ENCODE measurements around the gene ATCAY.
A peak's percentile ranks its signal among the peaks of the same experiment; 100 is the strongest.
"Not testable (repeated sequence)": the region's sequence is repeated elsewhere in the genome, so short reads cannot be mapped to it uniquely, and the experiment has no call there.

The ATCAY gene

GRCh38 chr19:3857449-3858003 is 23.0 kb upstream of the ATCAY start:
- peak; percentile 14 for DNase-seq

DNA sequence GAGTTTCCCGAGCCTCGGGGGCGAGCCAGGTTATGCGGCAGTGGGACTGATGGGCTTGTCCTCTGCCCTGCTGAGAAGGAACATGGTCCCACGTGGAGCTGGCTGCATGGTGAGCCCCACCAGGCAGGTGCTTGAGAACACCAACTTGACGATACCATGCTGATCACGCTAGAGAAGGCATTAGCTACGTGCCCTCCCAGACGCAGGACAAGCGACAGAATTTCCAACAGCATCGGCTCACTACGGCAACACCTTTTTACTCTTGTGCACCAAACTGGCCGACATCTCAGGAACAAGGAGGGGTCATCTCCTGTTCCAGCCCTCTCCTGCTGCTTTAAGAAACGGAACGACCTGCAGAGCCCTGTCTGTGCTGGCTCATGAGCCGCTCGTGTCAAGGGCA is 20.0 kb upstream of the ATCAY start:
- no peak for DNase-seq

DNA sequence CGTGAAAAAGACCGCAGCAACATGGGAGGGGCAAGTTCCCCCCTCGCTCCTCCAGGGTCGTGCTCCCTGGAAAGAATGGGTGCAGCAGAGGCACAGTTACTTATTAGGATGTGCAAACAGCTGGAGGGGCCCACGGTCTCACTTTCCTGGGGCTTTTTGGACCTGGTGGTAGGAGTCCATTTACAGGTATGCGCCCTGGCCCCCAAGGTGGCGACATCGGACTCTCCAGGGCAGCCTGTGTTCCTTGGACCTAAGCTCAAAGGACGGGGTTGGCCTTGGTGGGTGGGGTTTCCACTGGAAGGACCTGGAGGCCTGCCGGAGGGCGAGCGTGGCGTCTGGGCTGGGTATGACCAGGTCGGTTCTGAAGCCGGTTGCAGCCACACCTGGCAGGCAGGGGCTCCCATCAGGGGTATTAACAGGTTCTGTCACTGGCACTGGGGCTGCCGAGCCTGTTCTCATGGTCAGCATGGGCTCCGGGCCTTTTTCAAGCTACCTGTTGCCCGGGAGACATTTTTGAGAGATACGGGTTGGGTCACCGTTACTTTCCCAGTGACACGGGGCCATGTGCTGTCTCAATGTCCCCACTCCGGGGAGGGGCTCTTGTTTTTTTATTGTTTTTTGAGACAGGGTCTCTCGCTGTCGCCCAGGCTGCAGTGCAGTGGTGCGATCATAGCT is 17.5 kb upstream of the ATCAY start:
- DNase-seq: no peak

DNA sequence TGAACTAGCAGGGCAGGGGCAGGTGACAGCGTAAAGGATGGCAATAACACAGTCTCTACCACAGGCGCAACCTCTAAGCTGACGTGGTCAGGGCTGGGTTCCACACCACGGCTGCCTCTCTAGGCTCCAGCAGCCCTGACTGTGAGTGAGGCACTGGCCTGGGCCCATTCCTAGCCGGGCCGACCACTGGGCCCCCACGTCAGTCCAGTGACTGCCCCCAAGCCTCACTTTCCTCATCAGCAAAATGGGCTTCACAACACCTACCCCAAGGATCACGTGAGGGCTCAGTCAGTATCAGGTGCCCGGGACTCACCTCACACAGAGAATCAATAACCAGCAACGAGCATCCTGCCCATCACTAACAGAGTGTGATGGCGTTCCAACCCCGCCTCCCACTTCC is 16.8 kb upstream of the ATCAY start:
- no peak for DNase-seq

GRCh38 chr19:3866910-3867638 is 13.4 kb upstream of the ATCAY start:
- DNase-seq: no peak

GRCh38 chr19:3867971-3868769 is 12.3 kb upstream of the ATCAY start:
- no peak for DNase-seq

DNA sequence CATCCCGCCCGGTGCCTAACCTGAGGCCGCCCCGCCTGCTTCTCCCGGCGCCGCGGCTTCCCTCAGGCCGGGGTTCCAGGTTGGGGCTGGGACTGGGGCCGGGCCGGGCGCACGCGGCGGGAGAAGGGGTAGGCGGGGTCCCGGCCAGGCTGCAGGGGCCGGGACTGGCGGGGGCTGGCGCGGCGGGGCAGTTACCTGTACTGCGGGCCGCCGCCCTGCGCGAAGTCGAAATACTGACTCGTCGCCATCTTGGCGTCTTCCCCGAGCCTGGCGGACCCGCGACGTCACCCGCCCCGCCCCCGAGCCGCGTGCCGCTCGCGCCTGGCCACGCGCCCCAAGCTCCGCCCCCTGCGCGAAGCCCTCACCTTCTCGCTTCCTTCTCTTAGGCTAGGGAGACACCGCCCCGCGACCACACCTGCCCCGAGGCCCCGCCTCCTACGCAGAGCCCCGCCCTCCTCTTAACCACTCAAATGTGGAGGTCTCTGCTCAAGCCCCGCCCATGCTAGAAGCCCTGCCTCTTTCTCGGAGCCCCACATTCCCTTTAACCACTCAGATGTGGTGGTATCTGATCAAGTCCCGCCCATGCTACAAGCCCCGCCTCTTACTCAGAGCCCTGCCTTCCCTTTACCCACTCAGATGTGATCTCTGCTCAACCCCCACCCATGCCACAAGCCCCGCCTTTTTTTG is 11.6 kb upstream of the ATCAY start, which contains the start of gene ZFR2:
ZFR2 (minus strand) TSS at position 269 of the 687 bp plus-strand sequence; CDS start at position 248, 21 bp downstream.
- peak; percentile 90 for DNase-seq

GRCh38 chr19:3873151-3873550 is 7.3 kb upstream of the ATCAY start:
- no peak for DNase-seq

GRCh38 chr19:3874695-3875094 is 5.8 kb upstream of the ATCAY start:
- not testable (repeated sequence) for DNase-seq

DNA sequence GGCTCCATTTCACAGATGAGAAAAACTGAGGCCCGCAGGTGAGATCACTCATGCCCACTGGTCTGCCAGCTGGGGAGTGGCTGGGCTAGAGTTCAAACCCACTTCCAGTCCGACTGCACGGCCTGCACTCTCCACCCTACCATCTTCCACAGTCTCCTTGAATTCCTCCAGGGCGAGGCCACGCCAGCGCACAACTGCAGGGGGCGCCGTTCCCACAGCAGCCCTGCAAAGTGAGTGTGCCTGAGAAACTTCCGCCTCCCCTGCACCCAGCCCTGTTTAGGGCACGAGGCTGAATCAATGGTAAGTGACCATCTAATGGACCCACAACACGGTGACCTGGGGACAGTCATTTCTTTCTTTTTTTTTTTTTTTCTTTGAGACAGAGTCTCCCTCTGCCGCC is 829 bp upstream of the ATCAY start:
- DNase-seq: no peak

DNA sequence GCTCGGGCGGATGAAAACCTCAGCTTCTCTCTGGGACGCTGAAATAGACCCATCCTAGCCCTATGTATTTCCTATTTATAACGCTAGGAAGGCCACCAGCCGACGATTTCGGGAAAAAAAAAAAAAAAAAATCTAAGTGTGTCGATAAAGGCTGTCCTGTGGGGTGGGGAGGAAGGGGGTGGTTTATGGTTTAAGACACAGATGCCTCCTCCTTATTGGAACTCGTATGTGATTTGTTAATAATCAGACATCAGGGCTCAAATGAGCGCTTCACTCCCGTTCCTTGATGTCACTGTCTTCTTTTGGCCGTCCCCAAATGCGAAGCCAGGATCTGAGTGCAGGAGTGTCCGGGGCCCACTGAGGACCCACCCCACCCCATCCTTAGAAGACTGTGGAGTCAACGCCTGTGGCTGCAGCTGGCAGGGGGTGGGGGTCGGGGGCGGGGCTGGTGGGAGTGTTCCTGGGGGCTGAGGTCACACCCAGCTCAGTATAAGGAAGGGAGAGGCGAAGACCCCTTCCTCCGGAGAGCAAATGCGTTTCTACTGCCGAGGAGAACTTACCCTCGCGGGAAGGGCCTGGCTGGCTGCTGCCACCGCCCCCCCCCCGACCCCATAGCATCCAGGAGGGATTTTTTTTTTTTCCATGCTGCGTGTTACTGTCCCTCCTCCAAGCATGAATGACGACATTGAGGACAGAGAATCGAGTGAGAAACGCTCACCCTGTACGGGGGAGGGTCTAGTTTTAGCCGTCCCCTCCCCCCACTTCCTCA is 971 bp downstream of the ATCAY start:
- DNase-seq: no peak

DNA sequence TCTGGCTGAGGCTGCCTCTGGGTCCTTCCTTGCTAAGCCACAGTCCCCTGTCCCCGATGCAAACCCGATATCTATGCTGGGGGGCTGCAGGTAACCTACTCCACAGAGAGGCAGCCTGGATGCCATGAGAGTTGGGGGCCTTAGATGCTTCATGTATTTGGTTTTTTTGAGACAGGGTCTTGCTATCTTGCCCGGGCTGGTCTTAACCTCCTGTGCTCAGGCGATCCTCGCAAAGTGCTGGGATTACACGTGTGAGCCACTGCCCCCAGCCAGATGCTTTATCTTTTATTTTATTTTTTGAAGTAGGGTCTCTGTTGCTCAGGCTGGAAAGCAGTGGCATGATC is 1.5 kb downstream of the ATCAY start:
- no peak for DNase-seq

DNA sequence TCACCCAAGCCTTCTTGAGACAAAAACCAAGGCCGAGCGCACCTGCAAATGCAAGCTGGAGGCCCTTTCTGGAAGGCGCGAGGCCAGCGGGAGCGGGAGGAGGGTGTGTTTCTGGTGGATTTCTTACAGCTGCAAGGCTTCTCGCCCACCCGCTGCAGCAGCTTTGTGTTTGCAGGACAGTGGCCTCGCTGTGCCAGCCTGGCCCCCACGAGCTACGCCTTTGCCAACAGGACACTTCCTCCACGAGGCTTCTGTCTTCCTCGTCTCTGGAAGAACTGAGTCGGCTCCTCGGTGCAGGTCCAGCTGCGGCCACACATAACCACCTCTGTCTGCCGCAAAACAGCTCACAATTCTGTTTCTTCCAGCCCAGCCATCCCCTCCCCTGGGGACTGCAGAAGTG is 10.1 kb downstream of the ATCAY start:
- no peak for DNase-seq

GRCh38 chr19:3893509-3894179 is 13.2 kb downstream of the ATCAY start:
- DNase-seq: no peak

GRCh38 chr19:3894959-3895358 is 14.5 kb downstream of the ATCAY start:
- DNase-seq: not testable (repeated sequence)

- no peak for DNase-seq
Measured at GRCh38 chr19:3895788-3896187, 15.3 kb downstream of the ATCAY start.

- no peak for DNase-seq
Measured at GRCh38 chr19:3897936-3898335, 17.5 kb downstream of the ATCAY start.

GRCh38 chr19:3898426-3898825 is 17.9 kb downstream of the ATCAY start:
- no peak for DNase-seq

- no peak for DNase-seq
Measured at GRCh38 chr19:3899531-3900294, 19.2 kb downstream of the ATCAY start.

- DNase-seq: no peak
Measured at GRCh38 chr19:3902317-3902973, 22.0 kb downstream of the ATCAY start.

All from DMS153 (cell line).